Activated naive CD8-positive, alpha-beta T cell treated with anti-CD3 and anti-CD28 coated beads, Interleukin-2, amount 50 U/mL, for 16 hours (primary cell): ENCODE data around the gene SHANK1.
"Not testable (repeated sequence)": the region's sequence is repeated elsewhere in the genome, so short reads cannot be mapped to it uniquely, and the experiment has no call there.

ENCODE experiments used
- DNase-seq: peaks from one replicate; pipeline ENCODE4 v3.0.0-alpha.2; 2020; ENCODE audit warnings: low read depth, low spot score

Gene SHANK1

GRCh38 chr19:50633973-50634372 is 85.6 kb downstream of the SHANK1 start:
- no peak for DNase-seq

GRCh38 chr19:50633359-50633758 is 86.2 kb downstream of the SHANK1 start:
- DNase-seq, result no peak

- no peak for DNase-seq
These were observed 87.3 kb downstream of the SHANK1 start for GRCh38 chr19:50632151-50632835.

- DNase-seq, result no peak
These were observed 89.8 kb downstream of the SHANK1 start for GRCh38 chr19:50629801-50630200.

GRCh38 chr19:50629194-50629593 is 90.4 kb downstream of the SHANK1 start:
- DNase-seq, result no peak

GRCh38 chr19:50628551-50628950 is 91.1 kb downstream of the SHANK1 start:
- DNase-seq, result no peak

- DNase-seq, result no peak
These were observed 91.5 kb downstream of the SHANK1 start for GRCh38 chr19:50628146-50628545.

GRCh38 chr19:50626795-50627194 is 92.8 kb downstream of the SHANK1 start:
- DNase-seq, result no peak

GRCh38 chr19:50626011-50626410 is 93.6 kb downstream of the SHANK1 start:
- DNase-seq, result no peak

GRCh38 chr19:50624949-50625600 is 94.5 kb downstream of the SHANK1 start:
- DNase-seq, result no peak

GRCh38 chr19:50620394-50620906 is 99.2 kb downstream of the SHANK1 start:
- DNase-seq, result not testable (repeated sequence)

GRCh38 chr19:50619184-50619583 is 100.4 kb downstream of the SHANK1 start:
- DNase-seq, result not testable (repeated sequence)

- not testable (repeated sequence) for DNase-seq
These were observed 101.2 kb downstream of the SHANK1 start for GRCh38 chr19:50618379-50618778.

- not testable (repeated sequence) for DNase-seq
These were observed 106.8 kb downstream of the SHANK1 start for GRCh38 chr19:50612504-50613404.
